ENCODE measurements around the gene CEP128.

DNA sequence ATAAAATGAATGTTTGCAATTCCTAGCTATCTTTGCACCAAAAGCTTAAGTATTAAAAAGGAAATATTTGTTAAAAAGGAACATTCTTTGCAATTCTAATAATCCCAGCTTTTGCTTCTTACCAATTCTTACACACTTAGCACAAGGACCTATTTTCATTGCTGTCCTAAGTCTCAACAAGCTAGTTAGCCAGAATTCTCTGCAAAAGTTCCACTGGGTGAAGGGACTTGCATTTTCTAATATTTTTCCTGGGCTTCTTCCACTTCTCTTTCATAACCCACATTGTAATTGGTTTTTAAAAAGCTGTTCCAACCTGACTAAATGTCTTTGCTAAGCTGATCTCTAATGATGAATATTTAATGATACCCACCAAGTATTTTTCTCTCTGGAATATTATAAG, 422.5 kb downstream of the CEP128 start:
- TF ChIP-seq, protein P1, sequence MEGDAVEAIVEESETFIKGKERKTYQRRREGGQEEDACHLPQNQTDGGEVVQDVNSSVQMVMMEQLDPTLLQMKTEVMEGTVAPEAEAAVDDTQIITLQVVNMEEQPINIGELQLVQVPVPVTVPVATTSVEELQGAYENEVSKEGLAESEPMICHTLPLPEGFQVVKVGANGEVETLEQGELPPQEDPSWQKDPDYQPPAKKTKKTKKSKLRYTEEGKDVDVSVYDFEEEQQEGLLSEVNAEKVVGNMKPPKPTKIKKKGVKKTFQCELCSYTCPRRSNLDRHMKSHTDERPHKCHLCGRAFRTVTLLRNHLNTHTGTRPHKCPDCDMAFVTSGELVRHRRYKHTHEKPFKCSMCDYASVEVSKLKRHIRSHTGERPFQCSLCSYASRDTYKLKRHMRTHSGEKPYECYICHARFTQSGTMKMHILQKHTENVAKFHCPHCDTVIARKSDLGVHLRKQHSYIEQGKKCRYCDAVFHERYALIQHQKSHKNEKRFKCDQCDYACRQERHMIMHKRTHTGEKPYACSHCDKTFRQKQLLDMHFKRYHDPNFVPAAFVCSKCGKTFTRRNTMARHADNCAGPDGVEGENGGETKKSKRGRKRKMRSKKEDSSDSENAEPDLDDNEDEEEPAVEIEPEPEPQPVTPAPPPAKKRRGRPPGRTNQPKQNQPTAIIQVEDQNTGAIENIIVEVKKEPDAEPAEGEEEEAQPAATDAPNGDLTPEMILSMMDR (conservative IDR thresholded peaks at IDR 0.05; ENCODE audit: low read length), result no peak
- TF ChIP-seq EZH2phosphoT487 (IDR thresholded peaks at IDR 0.05; ENCODE audit: borderline replicate concordance, low read depth, low read length), result no peak

Data from OCI-LY7 (cell line).